K562 (cell line): ENCODE results near the gene STARD13. TPM values are rescaled to one million over a fixed set of nuclear protein-coding genes. Genes with fewer than 3 reads are reported as not detected.

Source experiments
- ATAC-seq: fragments of 200-7000 bp; cut with Tn5 transposase; 3 replicates; pipeline ENCODE4 v1.9.1; 2020; ENCODE audit warnings: moderate library complexity
- BruUV-seq: library from RNA; stranded (reverse); fragments of 400-500 nt; replicated peaks from 2 replicates; lab custom pipeline; 2021; lab: Mats Ljungman, UMichigan
- CTCF ChIA-PET: fragments of 300-600 bp; formaldehyde crosslinking; extraction: SDS; loops from one replicate; lab custom pipeline; 2021; ENCODE audit warnings: low intra/inter-chr PET ratio; lab: Yijun Ruan, JAX
- POLR2A ChIA-PET: fragments of 300-600, 350-650 bp; sonication (Branson Sonifier 250); formaldehyde crosslinking; extraction: SDS; loops from one replicate; lab custom pipeline; 2021; ENCODE audit warnings: antibody characterized with exemption, inconsistent platforms; lab: Yijun Ruan, JAX
- DNase-seq, 4 experiments: peaks; one replicate each; pipeline versions ENCODE4 v3.0.0 to v3.0.0-alpha.2; 2011 to 2018; ENCODE audit warnings: low spot score in 3 of 4, mixed read lengths in 3 of 4; ENCODE audit errors: extremely low read depth in 1 of 4
- FAIRE-seq: peaks from 2 replicates; lab custom pipeline; 2011; peaks lifted over from hg19 to GRCh38; lab: Jason Lieb, UNC
- H2AFZ ChIP-seq: 2 replicates; pipeline ENCODE4 v1.6.0; 2011; ENCODE audit warnings: low read depth, low read length, control low read depth, inconsistent platforms
- H3K27ac ChIP-seq: fragments of 200-600 bp; 3 replicates; pipeline ENCODE4 v1.8.0; 2011; ENCODE audit warnings: low read depth, mild to moderate bottlenecking, control low read depth, inconsistent platforms, low read length, moderate library complexity, mixed read lengths; ENCODE audit errors: extremely low read depth
- H3K27me3 ChIP-seq, 2 experiments: fragments of 300-600 bp in 1 of 2; 2 replicates in 1 of 2; 3 replicates in 1 of 2; pipeline versions ENCODE4 v1.6.0 to v1.8.0; 2011; ENCODE audit warnings: inconsistent platforms in 2 of 2, low read length in 2 of 2, mild to moderate bottlenecking in 1 of 2, mixed read lengths in 1 of 2, moderate library complexity in 1 of 2; ENCODE audit not compliant: control insufficient read depth in 2 of 2, insufficient read depth in 2 of 2
- H3K36me3 ChIP-seq: fragments of 300-600 bp; 3 replicates; pipeline ENCODE4 v1.8.0; 2011; ENCODE audit warnings: mild to moderate bottlenecking, low read length, inconsistent platforms; ENCODE audit not compliant: control insufficient read depth, insufficient read depth
- H3K4me1 ChIP-seq, 2 experiments: fragments of 200-600 bp in 1 of 2; replicated peaks in 1 of 2; 2 replicates in 1 of 2; 3 replicates in 1 of 2; pipeline versions ENCODE4 v1.5.1 to v1.8.0; 2011; ENCODE audit warnings: inconsistent platforms in 2 of 2, low read length in 2 of 2, mild to moderate bottlenecking in 1 of 2, mixed read lengths in 1 of 2, moderate library complexity in 1 of 2; ENCODE audit not compliant: control insufficient read depth in 2 of 2, insufficient read depth in 2 of 2
- H3K4me2 ChIP-seq: 2 replicates; pipeline ENCODE4 v1.6.1; 2011; ENCODE audit warnings: low read length, control low read depth, inconsistent platforms, mixed read lengths; ENCODE audit not compliant: insufficient read depth
- H3K4me3 ChIP-seq: fragments of 200-600 bp; sonication (generic), shearing (Covaris generic); 2 replicates; pipeline ENCODE4 v1.5.1; 2016; ENCODE audit warnings: control low read depth, inconsistent platforms
- H3K79me2 ChIP-seq: fragments of 200-600 bp; 3 replicates; pipeline ENCODE4 v1.8.0; 2011; ENCODE audit warnings: low read length, inconsistent platforms; ENCODE audit not compliant: control insufficient read depth, insufficient read depth
- H3K9ac ChIP-seq, 2 experiments: 2 replicates each; pipeline versions ENCODE4 v1.6.0 to v1.6.1; 2011; ENCODE audit warnings: low read depth in 2 of 2, low read length in 2 of 2, control low read depth in 1 of 2, inconsistent platforms in 1 of 2, mild to moderate bottlenecking in 1 of 2, mixed read lengths in 1 of 2; ENCODE audit not compliant: insufficient read depth in 1 of 2
- H3K9me1 ChIP-seq: one replicate; pipeline ENCODE4 v1.6.0; 2011; ENCODE audit warnings: inconsistent platforms, mild to moderate bottlenecking, low read length, moderate library complexity; ENCODE audit not compliant: control insufficient read depth, insufficient read depth
- H3K9me3 ChIP-seq: replicated peaks from 2 replicates; pipeline ENCODE4 v1.5.1; 2011; ENCODE audit warnings: low read depth, low read length, inconsistent platforms; ENCODE audit not compliant: control insufficient read depth, insufficient read depth
- H4K20me1 ChIP-seq: replicated peaks from 2 replicates; pipeline ENCODE4 v1.6.1; 2011; ENCODE audit warnings: low read length, inconsistent platforms, mixed read lengths; ENCODE audit not compliant: control insufficient read depth, insufficient read depth
- BRF1 ChIP-seq: IDR thresholded peaks from 3 replicates; pipeline ENCODE4 v1.6.1; 2011; ENCODE audit warnings: borderline replicate concordance, mild to moderate bottlenecking; ENCODE audit not compliant: insufficient read length; ENCODE audit errors: extremely low read depth
- ETV6 ChIP-seq, 3 experiments: fragments of 150-350 bp in 1 of 3; sonication (generic) in 1 of 3; formaldehyde crosslinking in 1 of 3; IDR thresholded peaks; 2 replicates each; pipeline versions ENCODE4 v1.6.1 to v1.8.0; 2014 to 2022; ENCODE audit warnings: borderline replicate concordance in 2 of 3, low read depth in 2 of 3, antibody characterized with exemption in 1 of 3, low read length in 1 of 3, mild to moderate bottlenecking in 1 of 3, missing genetic modification reagents in 1 of 3
- FOXK1 ChIP-seq: sonication (generic); formaldehyde crosslinking; IDR thresholded peaks from 2 replicates; pipeline ENCODE4 v1.8.0; 2022; ENCODE audit warnings: missing genetic modification reagents, mild to moderate bottlenecking, borderline replicate concordance
- GATA2 ChIP-seq: sonication (generic); formaldehyde crosslinking; IDR thresholded peaks from 2 replicates; pipeline ENCODE4 v1.4.0; 2020; ENCODE audit warnings: mild to moderate bottlenecking, missing genetic modification reagents
- GTF2F1 ChIP-seq: IDR thresholded peaks from 2 replicates; pipeline ENCODE4 v1.6.1; 2011; ENCODE audit warnings: low read depth, low read length, improper control_type of control experiment
- HDAC6 ChIP-seq: IDR thresholded peaks from 2 replicates; pipeline ENCODE4 v1.6.1; 2012; ENCODE audit warnings: low read depth, mild to moderate bottlenecking, control low read depth, inconsistent platforms, low read length, moderate library complexity
- KLF16 ChIP-seq: IDR thresholded peaks from 2 replicates; pipeline ENCODE4 v1.6.1; 2016; ENCODE audit warnings: antibody characterized with exemption
- NCOR1 ChIP-seq: fragments of 450-650 bp; IDR thresholded peaks from 2 replicates; pipeline ENCODE4 v1.6.1; 2016; ENCODE audit warnings: mild to moderate bottlenecking, moderate library complexity
- ZBTB49 ChIP-seq: sonication (generic); formaldehyde crosslinking; IDR thresholded peaks from 2 replicates; pipeline ENCODE4 v1.8.0; 2022; ENCODE audit warnings: missing genetic modification reagents, mild to moderate bottlenecking, borderline replicate concordance
- ZNF518B ChIP-seq: fragments of 250-450 bp; sonication (Bioruptor Pico); IDR thresholded peaks from 2 replicates; pipeline ENCODE4 v1.5.0; 2021; ENCODE audit warnings: mild to moderate bottlenecking, moderate library complexity
- ZNF668 ChIP-seq: fragments of 250-450 bp; sonication (Bioruptor Pico); IDR thresholded peaks from 2 replicates; pipeline ENCODE4 v1.8.0; 2022; ENCODE audit warnings: mild to moderate bottlenecking, inconsistent platforms
- ZNF778 ChIP-seq: fragments of 450-650 bp; formaldehyde crosslinking; IDR thresholded peaks from 2 replicates; pipeline ENCODE4 v1.4.0; 2020; ENCODE audit warnings: mild to moderate bottlenecking, moderate library complexity
- WGBS: fragments of 100-300 bp; shearing (Covaris generic); methylation state at CpG from one replicate; pipeline ENCODE4 v1.1.6; 2016; ENCODE audit warnings: low coverage, mixed read lengths; ENCODE audit not compliant: insufficient coverage; ENCODE audit errors: missing lambda C conversion rate; 5-methylcytosine and 5-hydroxymethylcytosine counted together
- in situ Hi-C: fragments of 300-500 bp; cut with MboI; formaldehyde crosslinking; loops from 4 replicates; pipeline ENCODE4 v1.15.0; 2018; ENCODE audit warnings: inconsistent platforms, mixed read lengths
- intact Hi-C: fragments of 100-400 bp; cut with micrococcal nuclease; formaldehyde crosslinking; loops from 2 replicates; pipeline ENCODE4 v1.14.2; 2022
- polyA plus RNA-seq, 8 experiments: library from polyadenylated mRNA; depleted of rRNA in 4 of 8; stranded (reverse) in 5 of 8; unstranded in 3 of 8; fragments of >200 nt; fragmentation: Nextera tagmentation in 2 of 8; fragmentation: Illumina TruSeq in 1 of 8; extraction: Ambion mirVana in 2 of 8; extraction: Trizol in 1 of 8; gene quantifications; 2 replicates each; pipeline versions ENCODE4 v1.2.1 to v1.2.3, GENCODE V29; 2011 to 2014; ENCODE audit warnings: inconsistent platforms in 1 of 8, missing spikeins in 1 of 8
- total RNA-seq, 7 experiments: library from RNA; depleted of rRNA in 6 of 7; stranded (reverse); fragments of >200 nt in 6 of 7; fragmentation: Illumina TruSeq in 2 of 7; extraction: Trizol in 2 of 7; gene quantifications; 2 replicates each; pipeline versions ENCODE4 v1.2.1 to v1.2.3, GENCODE V29; 2011 to 2021; ENCODE audit warnings: low replicate concordance in 1 of 7

Gene STARD13
- total and polyA plus RNA-seq, 9 of the 15 experiments (the other 6 are each of a cell fraction or from before 2014, with no cell fraction given) = 0.11 TPM; not detected in 8

DNA sequence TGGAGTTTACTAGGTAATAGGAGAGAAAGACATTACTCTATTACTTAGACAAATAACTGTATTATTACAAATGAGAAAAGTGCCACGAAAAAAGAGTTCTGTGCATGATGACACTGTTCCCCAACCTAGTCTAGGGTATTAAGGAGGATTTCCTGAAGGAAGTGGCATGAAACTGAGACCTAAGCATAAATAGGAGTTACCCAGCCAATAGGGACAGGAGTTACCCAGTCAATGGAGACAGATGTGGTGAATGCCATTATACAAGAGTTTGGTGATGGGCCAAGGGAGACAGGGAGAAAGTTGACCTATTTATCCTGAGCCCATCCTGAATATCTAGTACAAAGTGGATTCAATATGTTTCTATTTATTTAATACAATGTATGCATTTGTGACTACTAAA lies 203.9 kb downstream of the STARD13 start:
- FAIRE-seq = no peak
- H4K20me1 ChIP-seq = no peaks in the 10 kb centered on the region
- BruUV-seq = no TSS peak
- DNase-seq = no peak
- H3K36me3 ChIP-seq = no peaks in the 10 kb centered on the region
- H3K4me2 ChIP-seq = no peak overlapping the region
- no peaks in the 10 kb centered on the region for H3K9me3 ChIP-seq
- H3K9me1 ChIP-seq = no peaks in the 10 kb centered on the region
- intact Hi-C loops = no loop called here
- no peak overlapping the region for H3K27ac ChIP-seq
- peaks cover 0 to under 1% of the 10 kb centered on the region in 2 experiments; a peak in 1 of 5 replicates for H3K27me3 ChIP-seq
- 0% methylated on average over 1 of the region's 1 CpG for WGBS
- H2AFZ ChIP-seq = no peak overlapping the region
- in situ Hi-C loops = no loop called here
- no peaks in the 10 kb centered on the region for H3K4me1 ChIP-seq
- H3K4me3 ChIP-seq = no peak overlapping the region
- CTCF ChIA-PET = no interaction called here
- H3K79me2 ChIP-seq = no peaks in the 10 kb centered on the region
- no peak overlapping the region for H3K9ac ChIP-seq
- POLR2A ChIA-PET = no interaction called here
- no peak for ATAC-seq
- no peak for TF ChIP-seq ZBTB49 (CRISPR knock-in tag)
- TF ChIP-seq ETV6 (IDR thresholded peaks at IDR 0.05; ENCODE audit: borderline replicate concordance in 1 of 2, low read depth in 2 of 2, low read length in 1 of 2) = no peak
- no peak for TF ChIP-seq ETV6 (CRISPR knock-in tag; IDR thresholded peaks at IDR 0.05; ENCODE audit: borderline replicate concordance)
- TF ChIP-seq ZNF778 (CRISPR knock-in tag) = no peak
- TF ChIP-seq KLF16 = no peak
- no peak for TF ChIP-seq FOXK1 (CRISPR knock-in tag)
- no peak for TF ChIP-seq NCOR1
- TF ChIP-seq ZNF668 (CRISPR knock-in tag) = no peak
- no peak for TF ChIP-seq BRF1
- TF ChIP-seq HDAC6 = no peak
- no peak for TF ChIP-seq ZNF518B (CRISPR knock-in tag)
- no peak for TF ChIP-seq GATA2 (CRISPR knock-in tag)
- TF ChIP-seq GTF2F1 = no peak
